Measurements from ENCODE around the gene MAGI2. TPM values are rescaled to one million over a fixed set of nuclear protein-coding genes. Genes with fewer than 3 reads are reported as not detected.
A peak's percentile ranks its signal among the peaks of the same experiment; 100 is the strongest.
"Not testable (repeated sequence)": the region's sequence is repeated elsewhere in the genome, so short reads cannot be mapped to it uniquely, and the experiment has no call there.

Gene MAGI2
- total and polyA plus RNA-seq, 2 of the 13 experiments (the other 11 are each of a cell fraction or from before 2014, with no cell fraction given): 1.5 to 3.8 TPM

GRCh38 chr7:78510580-78511188, 942.8 kb downstream of the MAGI2 start (continued):
- TF ChIP-seq TRIM22 (IDR thresholded peaks at IDR 0.05) (no peak), TOE1 (CRISPR knock-in tag; IDR thresholded peaks at IDR 0.05) (no peak), SMC3 (IDR thresholded peaks at IDR 0.05; ENCODE audit: low read length) (peak; percentile 58), REL (CRISPR knock-in tag; conservative IDR thresholded peaks at IDR 0.05) (no peak)

GRCh38 chr7:78503301-78503700, 950.2 kb downstream of the MAGI2 start:
- H3K4me2 ChIP-seq (ENCODE audit: low read depth, low read length); BruUV-seq (replicated peaks); POLR2A ChIA-PET; H3K27me3 ChIP-seq (ENCODE audit: control insufficient read depth in 1 of 2, insufficient read depth in 2 of 2, low read length in 2 of 2); ATAC-seq; H3K4me3 ChIP-seq (replicated peaks in 1 of 3; ENCODE audit: insufficient read depth in 1 of 3, low read depth in 2 of 3, low read length in 3 of 3); DNase-seq (ENCODE audit: low spot score); H2AFZ ChIP-seq (ENCODE audit: low read length); in situ Hi-C loops (cut with HindIII; ENCODE audit: extremely low pct_ligation_motif_present, low pct_unique_long_range_greater_than_20kb); H4K20me1 ChIP-seq (ENCODE audit: insufficient read depth, low read length); H3K36me3 ChIP-seq (replicated peaks in 1 of 2; ENCODE audit: control insufficient read depth in 1 of 2, insufficient read depth in 2 of 2, low read length in 2 of 2); H3K79me2 ChIP-seq (ENCODE audit: insufficient read depth, low read length); intact Hi-C loops (cut with micrococcal nuclease; ENCODE audit: unreplicated experiment); H3K9ac ChIP-seq (ENCODE audit: insufficient read depth, low read depth, low read length); CTCF ChIA-PET (ENCODE audit: low intra/inter-chr PET ratio, low total read pairs); H3K4me1 ChIP-seq (ENCODE audit: insufficient read depth, low read length); H3K9me3 ChIP-seq (ENCODE audit: low read length); H3K27ac ChIP-seq (ENCODE audit: extremely low read length, insufficient read depth, low read length); FAIRE-seq: not testable (repeated sequence)
- WGBS (ENCODE audit: low lambda C conversion rate): 17% methylated on average over 2 of the region's 2 CpGs
- peak; percentile 91 for TF ChIP-seq HNRNPK (IDR thresholded peaks at IDR 0.05; ENCODE audit: low read depth, low read length, poor library complexity, severe bottlenecking)

- Histone ChIP-seq H3K4me1 (ENCODE audit: insufficient read depth, low read length) (no peaks in the 10 kb centered on the region), H3K79me2 (ENCODE audit: insufficient read depth, low read length) (no peaks in the 10 kb centered on the region), H3K9ac (ENCODE audit: insufficient read depth, low read depth, low read length) (no peak overlapping the region), H2AFZ (ENCODE audit: low read length) (no peak overlapping the region), H3K27ac (ENCODE audit: extremely low read length, insufficient read depth, low read length) (no peak overlapping the region), H3K9me3 (ENCODE audit: low read length) (no peaks in the 10 kb centered on the region), H3K4me3 (replicated peaks in 1 of 3; ENCODE audit: insufficient read depth in 1 of 3, low read depth in 2 of 3, low read length in 3 of 3) (no peak overlapping the region), H3K36me3 (replicated peaks in 1 of 2; ENCODE audit: control insufficient read depth in 1 of 2, insufficient read depth in 2 of 2, low read length in 2 of 2) (no peaks in the 10 kb centered on the region), H3K4me2 (ENCODE audit: low read depth, low read length) (no peak overlapping the region), H4K20me1 (ENCODE audit: insufficient read depth, low read length) (no peaks in the 10 kb centered on the region), H3K27me3 (ENCODE audit: control insufficient read depth in 1 of 2, insufficient read depth in 2 of 2, low read length in 2 of 2) (no peaks in the 10 kb centered on the region)
- peak; percentile 55 to 80; a peak in 3 of 4 replicates for TF ChIP-seq MAFK (conservative IDR thresholded peaks at IDR 0.05 in 1 of 2, IDR thresholded peaks at IDR 0.05 in 1 of 2; ENCODE audit: low read length in 2 of 2)
- peak; percentile 64 for TF ChIP-seq MAFF (IDR thresholded peaks at IDR 0.05; ENCODE audit: low read depth, low read length)
- no peak for TF ChIP-seq ELF1 (CRISPR knock-in tag; IDR thresholded peaks at IDR 0.05)
- in situ Hi-C loops (cut with HindIII; ENCODE audit: extremely low pct_ligation_motif_present, low pct_unique_long_range_greater_than_20kb): no loop called here
- ATAC-seq (no peak), DNase-seq (ENCODE audit: low spot score) (no peak), FAIRE-seq (no peak)
- ChIA-PET CTCF (ENCODE audit: low intra/inter-chr PET ratio, low total read pairs) (no interaction called here), POLR2A (no interaction called here)
- no TSS peak for BruUV-seq (replicated peaks)
- intact Hi-C loops (cut with micrococcal nuclease; ENCODE audit: unreplicated experiment): no loop called here
- whole genome bisulfite sequencing (ENCODE audit: low lambda C conversion rate): 87% methylated on average over 2 of the region's 2 CpGs
Measured at GRCh38 chr7:78501064-78501463, 952.4 kb downstream of the MAGI2 start.
